GM21737 (cell line): ENCODE measurements around the gene GRIN2A.

ENCODE experiments used
- ATAC-seq: cut with Tn5 transposase; IDR thresholded peaks from one replicate; pipeline ENCODE4 v1.9.1; 2021; ENCODE audit warnings: mild to moderate bottlenecking, moderate library complexity; ENCODE audit not compliant: unreplicated experiment

GRIN2A gene

GRCh38 chr16:10188236-10188635, 6.0 kb upstream of the GRIN2A start:
- no peak for ATAC-seq

GRCh38 chr16:10181196-10182162, 749 bp downstream of the GRIN2A start:
- ATAC-seq, result peak; percentile 54

- ATAC-seq, result no peak
Observed at GRCh38 chr16:10180771-10181163, 1.5 kb downstream of the GRIN2A start.

- ATAC-seq, result no peak
Observed at GRCh38 chr16:10180042-10180770, 2.0 kb downstream of the GRIN2A start.

- no peak for ATAC-seq
Observed at GRCh38 chr16:10178526-10178925, 3.7 kb downstream of the GRIN2A start.

GRCh38 chr16:10178080-10178479, 4.1 kb downstream of the GRIN2A start:
- ATAC-seq, result no peak

- no peak for ATAC-seq
Observed at GRCh38 chr16:10172848-10173655, 9.2 kb downstream of the GRIN2A start.

GRCh38 chr16:10171221-10171620, 11.0 kb downstream of the GRIN2A start:
- no peak for ATAC-seq

GRCh38 chr16:10169904-10170410, 12.3 kb downstream of the GRIN2A start:
- ATAC-seq, result no peak

- no peak for ATAC-seq
Observed at GRCh38 chr16:10169031-10169430, 13.2 kb downstream of the GRIN2A start.

GRCh38 chr16:10168258-10168657, 14.0 kb downstream of the GRIN2A start:
- no peak for ATAC-seq

- no peak for ATAC-seq
Observed at GRCh38 chr16:10165643-10166042, 16.6 kb downstream of the GRIN2A start.

GRCh38 chr16:10162981-10163380, 19.2 kb downstream of the GRIN2A start:
- ATAC-seq, result no peak

GRCh38 chr16:10156099-10156498, 26.1 kb downstream of the GRIN2A start:
- ATAC-seq, result no peak

GRCh38 chr16:10154389-10154788, 27.8 kb downstream of the GRIN2A start:
- ATAC-seq, result no peak

GRCh38 chr16:10153985-10154384, 28.2 kb downstream of the GRIN2A start:
- no peak for ATAC-seq

- no peak for ATAC-seq
Observed at GRCh38 chr16:10151718-10152117, 30.5 kb downstream of the GRIN2A start.

GRCh38 chr16:10150906-10151305, 31.3 kb downstream of the GRIN2A start:
- no peak for ATAC-seq

GRCh38 chr16:10145542-10146035, 36.6 kb downstream of the GRIN2A start:
- no peak for ATAC-seq

- ATAC-seq, result no peak
Observed at GRCh38 chr16:10141671-10142070, 40.6 kb downstream of the GRIN2A start.

GRCh38 chr16:10138881-10139280, 43.3 kb downstream of the GRIN2A start:
- no peak for ATAC-seq
